Endothelial cell (in vitro differentiated cells): ENCODE measurements around the gene ACOXL. TPM values are rescaled to one million over a fixed set of nuclear protein-coding genes. Genes with fewer than 3 reads are reported as not detected.

Experiments
- DNase-seq: peaks from one replicate; pipeline ENCODE4 v3.0.0; 2021; ENCODE audit warnings: low spot score
- H3K27ac Mint-ChIP-seq: one replicate; pipeline ENCODE4 v1.8.0; 2021; ENCODE audit warnings: mixed read lengths, inconsistent platforms; ENCODE audit not compliant: unreplicated experiment
- H3K27me3 Mint-ChIP-seq: one replicate; pipeline ENCODE4 v1.8.0; 2021; ENCODE audit warnings: mild to moderate bottlenecking, moderate library complexity, mixed read lengths, inconsistent platforms; ENCODE audit not compliant: unreplicated experiment
- H3K36me3 Mint-ChIP-seq: one replicate; pipeline ENCODE4 v1.8.0; 2021; ENCODE audit warnings: mild to moderate bottlenecking, low read depth, mixed read lengths, inconsistent platforms; ENCODE audit not compliant: unreplicated experiment
- H3K4me1 Mint-ChIP-seq: one replicate; pipeline ENCODE4 v1.8.0; 2021; ENCODE audit warnings: mild to moderate bottlenecking, mixed read lengths, inconsistent platforms; ENCODE audit not compliant: unreplicated experiment
- H3K4me3 Mint-ChIP-seq: one replicate; pipeline ENCODE4 v1.8.0; 2021; ENCODE audit warnings: mild to moderate bottlenecking, mixed read lengths, inconsistent platforms; ENCODE audit not compliant: unreplicated experiment
- H3K9me3 Mint-ChIP-seq: one replicate; pipeline ENCODE4 v1.8.0; 2021; ENCODE audit warnings: mixed read lengths, inconsistent platforms; ENCODE audit not compliant: unreplicated experiment
- total RNA-seq: library from RNA; stranded (reverse); fragmentation: NEBNext Ultra II Directional; extraction: Animal tissue kit (Norgen Biotek cat#: 25700); gene quantifications from one replicate; pipeline ENCODE4 v1.2.1, GENCODE V29; 2021; ENCODE audit not compliant: unreplicated experiment
- TF ChIP-seq, protein P1 (sequence below): fragments of 200-600 bp; sonication (generic); IDR thresholded peaks from one replicate; pipeline ENCODE4 v1.5.0; 2021; ENCODE audit warnings: antibody characterized with exemption; ENCODE audit not compliant: unreplicated experiment

Gene ACOXL
- total RNA-seq, 1 donor from 2014 or later = 0.44 TPM

DNA sequence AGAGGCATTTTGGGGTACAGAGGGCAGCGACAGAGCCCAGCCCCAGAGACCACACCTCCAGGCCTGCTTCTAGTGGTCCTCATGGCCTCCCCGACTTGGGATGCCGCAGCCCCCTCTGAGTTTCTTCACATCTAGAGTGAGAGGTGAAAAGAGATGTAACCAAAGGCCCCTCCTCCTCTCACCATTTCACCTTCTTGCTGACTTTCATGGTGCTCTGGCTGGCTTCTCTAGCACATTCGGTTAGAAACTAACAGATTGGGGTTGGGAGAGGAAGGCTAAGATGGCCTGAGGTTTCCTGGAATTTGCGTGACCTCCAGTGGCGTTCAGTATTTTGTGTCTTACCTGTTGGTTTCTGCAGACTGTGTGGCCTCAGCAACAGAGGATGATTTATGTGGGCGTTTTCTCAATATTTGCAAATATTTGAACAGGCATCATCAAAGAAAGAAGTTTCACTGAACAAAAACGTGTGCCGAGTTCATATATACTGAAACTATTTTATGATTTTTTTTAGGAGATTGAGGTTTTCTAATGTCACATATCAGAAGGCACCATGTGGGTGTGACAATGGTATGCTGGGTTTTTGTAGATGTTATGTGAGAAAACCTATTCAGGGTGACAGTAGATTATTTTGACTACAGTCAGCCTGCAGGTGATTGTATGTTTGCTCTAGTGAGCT is 318.5 kb downstream of the ACOXL start:
- H3K27ac Mint-ChIP-seq = no peak overlapping the region
- no peak overlapping the region for H3K4me3 Mint-ChIP-seq
- H3K9me3 Mint-ChIP-seq = no peaks in the 10 kb centered on the region
- DNase-seq = no peak
- H3K36me3 Mint-ChIP-seq = no peaks in the 10 kb centered on the region
- peaks cover 3% of the 10 kb centered on the region for H3K27me3 Mint-ChIP-seq
- peaks cover 2% of the 10 kb centered on the region for H3K4me1 Mint-ChIP-seq
- TF ChIP-seq, protein P1, sequence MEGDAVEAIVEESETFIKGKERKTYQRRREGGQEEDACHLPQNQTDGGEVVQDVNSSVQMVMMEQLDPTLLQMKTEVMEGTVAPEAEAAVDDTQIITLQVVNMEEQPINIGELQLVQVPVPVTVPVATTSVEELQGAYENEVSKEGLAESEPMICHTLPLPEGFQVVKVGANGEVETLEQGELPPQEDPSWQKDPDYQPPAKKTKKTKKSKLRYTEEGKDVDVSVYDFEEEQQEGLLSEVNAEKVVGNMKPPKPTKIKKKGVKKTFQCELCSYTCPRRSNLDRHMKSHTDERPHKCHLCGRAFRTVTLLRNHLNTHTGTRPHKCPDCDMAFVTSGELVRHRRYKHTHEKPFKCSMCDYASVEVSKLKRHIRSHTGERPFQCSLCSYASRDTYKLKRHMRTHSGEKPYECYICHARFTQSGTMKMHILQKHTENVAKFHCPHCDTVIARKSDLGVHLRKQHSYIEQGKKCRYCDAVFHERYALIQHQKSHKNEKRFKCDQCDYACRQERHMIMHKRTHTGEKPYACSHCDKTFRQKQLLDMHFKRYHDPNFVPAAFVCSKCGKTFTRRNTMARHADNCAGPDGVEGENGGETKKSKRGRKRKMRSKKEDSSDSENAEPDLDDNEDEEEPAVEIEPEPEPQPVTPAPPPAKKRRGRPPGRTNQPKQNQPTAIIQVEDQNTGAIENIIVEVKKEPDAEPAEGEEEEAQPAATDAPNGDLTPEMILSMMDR = no peak

DNA sequence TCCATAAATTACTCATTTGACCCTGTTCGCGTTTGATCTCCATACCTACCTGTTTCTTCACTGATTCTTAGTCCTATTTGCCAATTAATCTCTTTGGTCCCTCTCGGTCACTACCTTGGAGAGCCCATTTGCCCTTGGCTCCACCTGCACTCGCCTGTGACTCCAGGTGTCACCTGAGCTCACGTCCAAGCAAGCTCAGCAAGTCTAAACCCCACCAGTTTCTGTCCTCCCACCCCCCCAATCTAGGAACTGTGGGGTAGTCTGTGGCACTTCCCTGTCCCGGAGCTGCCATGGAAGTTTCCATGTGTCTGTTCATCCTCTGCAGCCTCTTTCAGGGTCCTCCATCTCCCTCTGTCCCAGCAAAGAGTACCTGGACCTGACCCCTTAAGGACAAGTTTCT is 320.2 kb downstream of the ACOXL start:
- Mint-ChIP-seq H3K36me3 (no peaks in the 10 kb centered on the region), H3K4me3 (no peak overlapping the region), H3K4me1 (no peaks in the 10 kb centered on the region), H3K27me3 (peaks cover 3% of the 10 kb centered on the region), H3K27ac (no peak overlapping the region), H3K9me3 (no peaks in the 10 kb centered on the region)
- TF ChIP-seq, protein P1 = no peak
- DNase-seq = no peak

DNA sequence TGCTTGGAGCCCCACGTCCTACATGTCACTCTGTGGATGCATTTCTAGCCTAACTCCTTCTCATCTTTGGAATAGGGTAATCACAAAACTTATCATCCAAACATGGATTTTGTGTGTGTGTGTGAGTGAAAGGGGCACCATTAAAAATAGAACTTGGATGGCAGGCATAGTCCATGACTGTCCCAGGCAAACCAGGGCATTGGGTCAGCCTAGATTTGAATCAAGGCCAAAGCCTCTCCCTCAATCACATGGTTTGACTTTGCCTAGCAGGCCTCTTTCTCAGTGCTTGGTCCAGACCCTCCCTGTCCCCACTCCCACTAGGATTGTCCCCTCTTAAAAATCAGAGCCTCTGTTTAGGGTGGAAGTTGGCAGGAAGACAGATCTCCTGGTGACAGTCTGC is 320.9 kb downstream of the ACOXL start:
- no peaks in the 10 kb centered on the region for H3K36me3 Mint-ChIP-seq

DNA sequence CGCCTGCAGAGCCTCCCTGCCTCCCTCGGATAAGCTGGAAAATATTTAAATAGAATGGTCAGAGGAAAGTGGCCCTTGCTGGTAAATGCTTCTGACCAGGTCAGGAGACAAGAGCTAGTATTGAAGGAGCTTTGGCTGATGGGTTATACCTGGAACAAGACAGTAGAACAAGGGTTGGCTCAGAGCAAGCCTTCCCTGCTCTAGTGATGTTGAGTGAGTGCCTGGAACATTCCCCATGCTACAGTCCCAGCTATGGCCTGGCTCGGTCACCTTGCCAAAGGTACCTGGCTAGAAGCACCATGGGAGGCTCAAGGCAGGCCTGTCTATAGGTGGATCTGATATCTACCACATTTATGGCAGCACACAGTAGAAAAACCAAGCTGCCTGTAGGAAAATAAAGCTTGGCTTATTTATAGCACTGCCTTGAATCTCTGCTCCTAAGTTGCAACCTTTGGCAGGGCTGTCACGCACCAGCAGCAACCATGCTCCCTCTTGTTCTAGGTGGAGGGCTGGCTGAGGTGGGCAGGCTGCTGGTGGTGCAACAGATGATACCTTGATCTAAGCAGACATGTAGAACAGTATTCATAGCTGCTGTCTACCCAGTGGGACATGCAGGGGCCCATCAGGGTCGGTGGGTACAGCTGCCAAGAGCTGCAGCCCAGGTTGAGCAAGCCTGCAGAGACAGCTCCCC is 321.6 kb downstream of the ACOXL start:
- Mint-ChIP-seq H3K27me3 (peaks cover 3% of the 10 kb centered on the region), H3K36me3 (no peaks in the 10 kb centered on the region), H3K27ac (no peak overlapping the region), H3K4me1 (no peaks in the 10 kb centered on the region), H3K9me3 (no peaks in the 10 kb centered on the region), H3K4me3 (no peak overlapping the region)
- TF ChIP-seq, protein P1 = no peak
- no peak for DNase-seq

More for the DNA sequence above, 320.9 kb downstream of the ACOXL start:
- Mint-ChIP-seq H3K4me1 (no peaks in the 10 kb centered on the region), H3K4me3 (no peak overlapping the region), H3K9me3 (no peaks in the 10 kb centered on the region), H3K27me3 (peaks cover 3% of the 10 kb centered on the region), H3K27ac (no peak overlapping the region)
- no peak for DNase-seq
- TF ChIP-seq, protein P1 = no peak
